K562 (cell line): ENCODE measurements around the gene ECM1. TPM values are rescaled to one million over a fixed set of nuclear protein-coding genes. Genes with fewer than 3 reads are reported as not detected.

Source experiments
- CBX8 ChIP-seq: fragments of 200-600 bp; sonication (generic); IDR thresholded peaks from 2 replicates; pipeline ENCODE4 v1.6.1; 2012; ENCODE audit warnings: borderline replicate concordance, mixed run types, low read depth, mild to moderate bottlenecking, moderate library complexity, mixed read lengths, low read length, control low read depth, inconsistent platforms; ENCODE audit not compliant: poor library complexity, severe bottlenecking; ENCODE audit errors: extremely low read depth
- CHD2 ChIP-seq: IDR thresholded peaks from 2 replicates; pipeline ENCODE4 v1.6.1; 2011; ENCODE audit warnings: low read depth, low read length
- FOXJ3 ChIP-seq: sonication (generic); formaldehyde crosslinking; IDR thresholded peaks from 2 replicates; pipeline ENCODE4 v1.4.0; 2020; ENCODE audit warnings: mild to moderate bottlenecking, missing genetic modification reagents
- HOXB6 ChIP-seq: fragments of 250-450 bp; sonication (Bioruptor Pico); IDR thresholded peaks from 2 replicates; pipeline ENCODE4 v1.5.1; 2022; ENCODE audit warnings: mild to moderate bottlenecking, borderline replicate concordance
- JUN ChIP-seq, 2 experiments: sonication (generic) in 1 of 2; formaldehyde crosslinking in 1 of 2; IDR thresholded peaks; 2 replicates each; pipeline versions ENCODE4 v1.6.1 to v1.8.0; 2012 to 2022; ENCODE audit warnings: borderline replicate concordance in 2 of 2, mild to moderate bottlenecking in 2 of 2, improper control_type of control experiment in 1 of 2, low read depth in 1 of 2, low read length in 1 of 2, missing genetic modification reagents in 1 of 2
- KDM1A ChIP-seq, 2 experiments: fragments of 450-650 bp; IDR thresholded peaks; 2 replicates each; pipeline ENCODE4 v1.6.1; 2016; ENCODE audit warnings: mild to moderate bottlenecking in 2 of 2
- PCBP1 ChIP-seq: fragments of 200-400 bp; formaldehyde crosslinking; IDR thresholded peaks from 2 replicates; pipeline ENCODE4 v1.6.1; 2018; ENCODE audit warnings: mild to moderate bottlenecking, low read depth, low read length; ENCODE audit not compliant: poor library complexity, severe bottlenecking
- PHF20 ChIP-seq: fragments of 450-650 bp; IDR thresholded peaks from 2 replicates; pipeline ENCODE4 v1.6.1; 2018; ENCODE audit not compliant: partially characterized antibody
- POLR2AphosphoS2 ChIP-seq: IDR thresholded peaks from 2 replicates; pipeline ENCODE4 v1.6.1; 2012; ENCODE audit warnings: low read length, improper control_type of control experiment
- SMAD2 ChIP-seq: fragments of 150-350 bp; IDR thresholded peaks from 2 replicates; pipeline ENCODE4 v1.6.1; 2014; ENCODE audit warnings: low read depth, mild to moderate bottlenecking, low read length
- SNAPC5 ChIP-seq: fragments of 250-450 bp; sonication (Bioruptor Pico); IDR thresholded peaks from 2 replicates; pipeline ENCODE4 v1.8.0; 2021; ENCODE audit warnings: moderate library complexity, mild to moderate bottlenecking, inconsistent platforms
- SPI1 ChIP-seq: IDR thresholded peaks from 2 replicates; pipeline ENCODE4 v1.6.1; 2011; ENCODE audit warnings: low read depth, low read length, control low read depth, borderline replicate concordance
- SREBF1 ChIP-seq: fragments of 150-350 bp; IDR thresholded peaks from 2 replicates; pipeline ENCODE4 v1.6.1; 2014; ENCODE audit warnings: antibody characterized with exemption, low read depth, low read length, borderline replicate concordance
- TCFL5 ChIP-seq: fragments of 250-450 bp; sonication (Bioruptor Pico); conservative IDR thresholded peaks from 2 replicates; pipeline ENCODE4 v1.6.1; 2021; ENCODE audit warnings: mild to moderate bottlenecking, moderate library complexity, matching md5 sums
- ZBTB7A ChIP-seq: IDR thresholded peaks from 2 replicates; pipeline ENCODE4 v1.6.1; 2011; ENCODE audit warnings: low read depth, mild to moderate bottlenecking, low read length, moderate library complexity, borderline replicate concordance; ENCODE audit not compliant: control insufficient read depth
- ZNF174 ChIP-seq: fragments of 250-450 bp; sonication (Bioruptor Pico); IDR thresholded peaks from 2 replicates; pipeline ENCODE4 v1.4.0; 2020; ENCODE audit warnings: mild to moderate bottlenecking
- ZNF707 ChIP-seq: fragments of 250-450 bp; sonication (Bioruptor Pico); conservative IDR thresholded peaks from 2 replicates; pipeline ENCODE4 v1.8.0; 2022; ENCODE audit warnings: inconsistent platforms, mild to moderate bottlenecking, moderate library complexity
- polyA plus RNA-seq, 8 experiments: library from polyadenylated mRNA; depleted of rRNA in 4 of 8; stranded (reverse) in 5 of 8; unstranded in 3 of 8; fragments of >200 nt; fragmentation: Nextera tagmentation in 2 of 8; fragmentation: Illumina TruSeq in 1 of 8; extraction: Ambion mirVana in 2 of 8; extraction: Trizol in 1 of 8; gene quantifications; 2 replicates each; pipeline versions ENCODE4 v1.2.1 to v1.2.3, GENCODE V29; 2011 to 2014; ENCODE audit warnings: inconsistent platforms in 1 of 8, missing spikeins in 1 of 8
- total RNA-seq, 7 experiments: library from RNA; depleted of rRNA in 6 of 7; stranded (reverse); fragments of >200 nt in 6 of 7; fragmentation: Illumina TruSeq in 2 of 7; extraction: Trizol in 2 of 7; gene quantifications; 2 replicates each; pipeline versions ENCODE4 v1.2.1 to v1.2.3, GENCODE V29; 2011 to 2021; ENCODE audit warnings: low replicate concordance in 1 of 7
- TF ChIP-seq, protein P1 (sequence below): sonication (generic); formaldehyde crosslinking; IDR thresholded peaks from 2 replicates; pipeline ENCODE4 v1.8.0; 2022; ENCODE audit warnings: missing genetic modification reagents, mild to moderate bottlenecking, borderline replicate concordance
- TF ChIP-seq, protein P2 (sequence below): fragments of 450-650 bp; IDR thresholded peaks from 2 replicates; pipeline ENCODE4 v1.6.1; 2018; ENCODE audit warnings: mild to moderate bottlenecking, low read depth; ENCODE audit not compliant: partially characterized antibody
- TF ChIP-seq, protein P3 (sequence below), 2 experiments: IDR thresholded peaks in 1 of 2; conservative IDR thresholded peaks in 1 of 2; 2 replicates each; pipeline ENCODE4 v1.6.1; 2016; ENCODE audit warnings: low read depth in 2 of 2, mild to moderate bottlenecking in 1 of 2, missing compliant biosample characterization in 1 of 2, missing genetic modification characterization in 1 of 2, moderate library complexity in 1 of 2

The ECM1 gene
- total and polyA plus RNA-seq, 9 of the 15 experiments (the other 6 are each of a cell fraction or from before 2014, with no cell fraction given): 6.6 to 52.2 (median 12.8) TPM

- no peak; the same call in 1 of the 2 replicates for TF ChIP-seq CHD2
- TF ChIP-seq ZBTB7A: no peak
- no peak for TF ChIP-seq JUN (IDR thresholded peaks at IDR 0.05; ENCODE audit: borderline replicate concordance, low read depth, low read length)
- TF ChIP-seq JUN (CRISPR knock-in tag; IDR thresholded peaks at IDR 0.05; ENCODE audit: borderline replicate concordance): no peak; the same call in 1 of the 2 replicates
- TF ChIP-seq, protein P1, sequence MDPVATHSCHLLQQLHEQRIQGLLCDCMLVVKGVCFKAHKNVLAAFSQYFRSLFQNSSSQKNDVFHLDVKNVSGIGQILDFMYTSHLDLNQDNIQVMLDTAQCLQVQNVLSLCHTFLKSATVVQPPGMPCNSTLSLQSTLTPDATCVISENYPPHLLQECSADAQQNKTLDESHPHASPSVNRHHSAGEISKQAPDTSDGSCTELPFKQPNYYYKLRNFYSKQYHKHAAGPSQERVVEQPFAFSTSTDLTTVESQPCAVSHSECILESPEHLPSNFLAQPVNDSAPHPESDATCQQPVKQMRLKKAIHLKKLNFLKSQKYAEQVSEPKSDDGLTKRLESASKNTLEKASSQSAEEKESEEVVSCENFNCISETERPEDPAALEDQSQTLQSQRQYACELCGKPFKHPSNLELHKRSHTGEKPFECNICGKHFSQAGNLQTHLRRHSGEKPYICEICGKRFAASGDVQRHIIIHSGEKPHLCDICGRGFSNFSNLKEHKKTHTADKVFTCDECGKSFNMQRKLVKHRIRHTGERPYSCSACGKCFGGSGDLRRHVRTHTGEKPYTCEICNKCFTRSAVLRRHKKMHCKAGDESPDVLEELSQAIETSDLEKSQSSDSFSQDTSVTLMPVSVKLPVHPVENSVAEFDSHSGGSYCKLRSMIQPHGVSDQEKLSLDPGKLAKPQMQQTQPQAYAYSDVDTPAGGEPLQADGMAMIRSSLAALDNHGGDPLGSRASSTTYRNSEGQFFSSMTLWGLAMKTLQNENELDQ: no peak
- TF ChIP-seq ZNF707 (CRISPR knock-in tag): no peak
- no peak for TF ChIP-seq PHF20
- TF ChIP-seq, protein P2, sequence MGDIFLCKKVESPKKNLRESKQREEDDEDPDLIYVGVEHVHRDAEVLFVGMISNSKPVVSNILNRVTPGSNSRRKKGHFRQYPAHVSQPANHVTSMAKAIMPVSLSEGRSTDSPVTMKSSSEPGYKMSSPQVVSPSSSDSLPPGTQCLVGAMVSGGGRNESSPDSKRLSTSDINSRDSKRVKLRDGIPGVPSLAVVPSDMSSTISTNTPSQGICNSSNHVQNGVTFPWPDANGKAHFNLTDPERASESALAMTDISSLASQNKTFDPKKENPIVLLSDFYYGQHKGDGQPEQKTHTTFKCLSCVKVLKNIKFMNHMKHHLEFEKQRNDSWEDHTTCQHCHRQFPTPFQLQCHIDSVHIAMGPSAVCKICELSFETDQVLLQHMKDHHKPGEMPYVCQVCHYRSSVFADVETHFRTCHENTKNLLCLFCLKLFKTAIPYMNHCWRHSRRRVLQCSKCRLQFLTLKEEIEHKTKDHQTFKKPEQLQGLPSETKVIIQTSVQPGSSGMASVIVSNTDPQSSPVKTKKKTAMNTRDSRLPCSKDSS: no peak
- no peak for TF ChIP-seq HOXB6 (CRISPR knock-in tag)
- no peak for TF ChIP-seq ZNF174 (CRISPR knock-in tag)
- no peak for TF ChIP-seq CBX8
- no peak for TF ChIP-seq FOXJ3 (CRISPR knock-in tag)
- no peak for TF ChIP-seq SNAPC5
- no peak for TF ChIP-seq SREBF1
- TF ChIP-seq SPI1: no peak
- no peak for TF ChIP-seq KDM1A (IDR thresholded peaks at IDR 0.05)
- TF ChIP-seq POLR2AphosphoS2: no peak
- peak; percentile 61 for TF ChIP-seq PCBP1
- TF ChIP-seq, protein P3, sequence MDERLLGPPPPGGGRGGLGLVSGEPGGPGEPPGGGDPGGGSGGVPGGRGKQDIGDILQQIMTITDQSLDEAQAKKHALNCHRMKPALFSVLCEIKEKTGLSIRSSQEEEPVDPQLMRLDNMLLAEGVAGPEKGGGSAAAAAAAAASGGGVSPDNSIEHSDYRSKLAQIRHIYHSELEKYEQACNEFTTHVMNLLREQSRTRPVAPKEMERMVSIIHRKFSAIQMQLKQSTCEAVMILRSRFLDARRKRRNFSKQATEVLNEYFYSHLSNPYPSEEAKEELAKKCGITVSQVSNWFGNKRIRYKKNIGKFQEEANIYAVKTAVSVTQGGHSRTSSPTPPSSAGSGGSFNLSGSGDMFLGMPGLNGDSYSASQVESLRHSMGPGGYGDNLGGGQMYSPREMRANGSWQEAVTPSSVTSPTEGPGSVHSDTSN (CRISPR knock-in tag; IDR thresholded peaks at IDR 0.05; ENCODE audit: low read depth): peak; percentile 68
- TF ChIP-seq, protein P3 (tag; conservative IDR thresholded peaks at IDR 0.05; ENCODE audit: low read depth): peak; percentile 87
- no peak for TF ChIP-seq SMAD2
- TF ChIP-seq TCFL5 (CRISPR knock-in tag): no peak
These were observed 7.6 kb downstream of the ECM1 start, which contains the start of gene FALEC (continued) for GRCh38 chr1:150515328-150516049.
